ENCODE data around the gene AKAP8.
"Not testable (repeated sequence)": the region's sequence is repeated elsewhere in the genome, so short reads cannot be mapped to it uniquely, and the experiment has no call there.

Gene AKAP8

GRCh38 chr19:15369594-15369891 lies 10.0 kb downstream of the AKAP8 start:
- TF ChIP-seq, protein P1, sequence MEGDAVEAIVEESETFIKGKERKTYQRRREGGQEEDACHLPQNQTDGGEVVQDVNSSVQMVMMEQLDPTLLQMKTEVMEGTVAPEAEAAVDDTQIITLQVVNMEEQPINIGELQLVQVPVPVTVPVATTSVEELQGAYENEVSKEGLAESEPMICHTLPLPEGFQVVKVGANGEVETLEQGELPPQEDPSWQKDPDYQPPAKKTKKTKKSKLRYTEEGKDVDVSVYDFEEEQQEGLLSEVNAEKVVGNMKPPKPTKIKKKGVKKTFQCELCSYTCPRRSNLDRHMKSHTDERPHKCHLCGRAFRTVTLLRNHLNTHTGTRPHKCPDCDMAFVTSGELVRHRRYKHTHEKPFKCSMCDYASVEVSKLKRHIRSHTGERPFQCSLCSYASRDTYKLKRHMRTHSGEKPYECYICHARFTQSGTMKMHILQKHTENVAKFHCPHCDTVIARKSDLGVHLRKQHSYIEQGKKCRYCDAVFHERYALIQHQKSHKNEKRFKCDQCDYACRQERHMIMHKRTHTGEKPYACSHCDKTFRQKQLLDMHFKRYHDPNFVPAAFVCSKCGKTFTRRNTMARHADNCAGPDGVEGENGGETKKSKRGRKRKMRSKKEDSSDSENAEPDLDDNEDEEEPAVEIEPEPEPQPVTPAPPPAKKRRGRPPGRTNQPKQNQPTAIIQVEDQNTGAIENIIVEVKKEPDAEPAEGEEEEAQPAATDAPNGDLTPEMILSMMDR (IDR thresholded peaks at IDR 0.05; ENCODE audit: unreplicated experiment in 3 of 3): no peak
- Mint-ChIP-seq H3K9me3 (no peaks in the 10 kb centered on the region), H3K27ac (no peak overlapping the region), H3K4me3 (no peak overlapping the region), H3K36me3 (ENCODE audit: low read depth) (peaks cover 56% of the 10 kb centered on the region), H3K4me1 (no peaks in the 10 kb centered on the region), H3K27me3 (ENCODE audit: low read depth) (no peaks in the 10 kb centered on the region)

- TF ChIP-seq, protein P1 (IDR thresholded peaks at IDR 0.05; ENCODE audit: unreplicated experiment in 3 of 3): no peak
- no peak overlapping the region for H3K4me3 Mint-ChIP-seq
- H3K4me1 Mint-ChIP-seq: no peaks in the 10 kb centered on the region
- no peak overlapping the region for H3K27ac Mint-ChIP-seq
- no peaks in the 10 kb centered on the region for H3K27me3 Mint-ChIP-seq (ENCODE audit: low read depth)
- no peaks in the 10 kb centered on the region for H3K9me3 Mint-ChIP-seq
- H3K36me3 Mint-ChIP-seq (ENCODE audit: low read depth): peaks cover 59% of the 10 kb centered on the region
These were observed 10.6 kb downstream of the AKAP8 start for GRCh38 chr19:15368798-15369593.

GRCh38 chr19:15368051-15368632 lies 11.4 kb downstream of the AKAP8 start:
- Mint-ChIP-seq H3K27ac (no peak overlapping the region), H3K9me3 (no peaks in the 10 kb centered on the region), H3K36me3 (ENCODE audit: low read depth) (peaks cover 62% of the 10 kb centered on the region), H3K27me3 (ENCODE audit: low read depth) (no peaks in the 10 kb centered on the region), H3K4me3 (no peak overlapping the region), H3K4me1 (no peaks in the 10 kb centered on the region)
- TF ChIP-seq, protein P1 (IDR thresholded peaks at IDR 0.05; ENCODE audit: unreplicated experiment in 3 of 3): no peak

GRCh38 chr19:15367439-15367838 lies 12.1 kb downstream of the AKAP8 start:
- Mint-ChIP-seq H3K9me3 (no peaks in the 10 kb centered on the region), H3K36me3 (ENCODE audit: low read depth) (peaks cover 61% of the 10 kb centered on the region), H3K27ac (no peak overlapping the region), H3K27me3 (ENCODE audit: low read depth) (no peaks in the 10 kb centered on the region), H3K4me3 (no peak overlapping the region), H3K4me1 (no peaks in the 10 kb centered on the region)
- TF ChIP-seq, protein P1 (IDR thresholded peaks at IDR 0.05; ENCODE audit: unreplicated experiment in 3 of 3): no peak

GRCh38 chr19:15365264-15365663 lies 14.3 kb downstream of the AKAP8 start:
- H3K4me1 Mint-ChIP-seq: no peaks in the 10 kb centered on the region
- H3K9me3 Mint-ChIP-seq: no peaks in the 10 kb centered on the region
- TF ChIP-seq, protein P1 (IDR thresholded peaks at IDR 0.05; ENCODE audit: unreplicated experiment in 3 of 3): no peak
- no peaks in the 10 kb centered on the region for H3K27me3 Mint-ChIP-seq (ENCODE audit: low read depth)
- H3K4me3 Mint-ChIP-seq: no peak overlapping the region
- no peak overlapping the region for H3K27ac Mint-ChIP-seq
- peaks cover 70% of the 10 kb centered on the region for H3K36me3 Mint-ChIP-seq (ENCODE audit: low read depth)

GRCh38 chr19:15363791-15364190 lies 15.8 kb downstream of the AKAP8 start:
- not testable (repeated sequence) for H3K9me3 Mint-ChIP-seq; H3K27me3 Mint-ChIP-seq (ENCODE audit: low read depth); H3K4me3 Mint-ChIP-seq; H3K4me1 Mint-ChIP-seq; H3K27ac Mint-ChIP-seq
- peaks cover 79% of the 10 kb centered on the region for H3K36me3 Mint-ChIP-seq (ENCODE audit: low read depth)

DNA sequence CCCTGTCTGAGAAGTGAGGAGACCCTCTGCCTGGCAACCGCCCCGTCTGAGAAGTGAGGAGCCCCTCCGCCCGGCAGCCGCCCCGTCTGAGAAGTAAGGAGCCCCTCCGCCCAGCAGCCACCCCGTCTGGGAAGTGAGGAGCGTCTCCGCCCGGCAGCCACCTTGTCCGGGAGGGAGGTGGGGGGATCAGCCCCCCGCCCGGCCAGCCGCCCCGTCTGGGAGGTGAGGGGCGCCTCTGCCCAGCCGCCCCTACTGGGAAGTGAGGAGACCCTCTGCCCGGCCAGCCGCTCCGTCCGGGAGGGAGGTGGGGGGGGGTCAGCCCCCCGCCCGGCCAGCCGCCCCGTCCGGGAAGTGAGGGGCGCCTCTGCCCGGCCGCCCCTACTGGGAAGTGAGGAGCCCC lies 16.5 kb downstream of the AKAP8 start:
- H3K36me3 Mint-ChIP-seq (ENCODE audit: low read depth): peaks cover 79% of the 10 kb centered on the region
- H3K27ac Mint-ChIP-seq; H3K4me3 Mint-ChIP-seq; H3K27me3 Mint-ChIP-seq (ENCODE audit: low read depth); H3K9me3 Mint-ChIP-seq; H3K4me1 Mint-ChIP-seq: not testable (repeated sequence)

GRCh38 chr19:15360015-15360414 lies 19.6 kb downstream of the AKAP8 start:
- not testable (repeated sequence) for H3K4me3 Mint-ChIP-seq; H3K4me1 Mint-ChIP-seq; H3K27me3 Mint-ChIP-seq (ENCODE audit: low read depth); H3K27ac Mint-ChIP-seq; H3K9me3 Mint-ChIP-seq
- H3K36me3 Mint-ChIP-seq (ENCODE audit: low read depth): peaks cover 71% of the 10 kb centered on the region
